Raji (cell line): ENCODE measurements around the gene CCDC13.

Experiments used
- POLR2A ChIP-seq: IDR thresholded peaks from 2 replicates; pipeline ENCODE4 v1.6.1; 2011; ENCODE audit warnings: low read depth, low read length, control low read depth; ENCODE audit not compliant: insufficient read depth

The CCDC13 gene

DNA sequence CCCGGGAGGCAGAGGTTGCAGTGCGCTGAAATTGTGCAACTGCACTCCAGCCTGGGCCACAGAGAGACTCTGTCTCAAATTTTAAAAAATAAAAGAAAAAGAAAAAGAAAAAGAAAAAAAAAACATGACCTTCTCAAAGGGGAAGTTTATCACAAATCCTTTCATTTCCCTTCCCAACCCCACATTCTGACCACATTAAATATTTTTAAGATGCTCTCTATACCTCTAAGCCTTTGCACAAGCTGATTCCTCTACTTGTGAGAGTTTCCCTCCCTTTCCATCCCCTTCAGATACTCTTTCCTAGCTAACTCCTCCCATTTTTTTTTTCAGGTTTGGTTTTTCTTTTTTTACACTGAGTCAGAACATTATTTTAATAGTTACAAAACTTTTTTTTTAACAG is 27.2 kb upstream of the CCDC13 start:
- no peak for TF ChIP-seq POLR2A

DNA sequence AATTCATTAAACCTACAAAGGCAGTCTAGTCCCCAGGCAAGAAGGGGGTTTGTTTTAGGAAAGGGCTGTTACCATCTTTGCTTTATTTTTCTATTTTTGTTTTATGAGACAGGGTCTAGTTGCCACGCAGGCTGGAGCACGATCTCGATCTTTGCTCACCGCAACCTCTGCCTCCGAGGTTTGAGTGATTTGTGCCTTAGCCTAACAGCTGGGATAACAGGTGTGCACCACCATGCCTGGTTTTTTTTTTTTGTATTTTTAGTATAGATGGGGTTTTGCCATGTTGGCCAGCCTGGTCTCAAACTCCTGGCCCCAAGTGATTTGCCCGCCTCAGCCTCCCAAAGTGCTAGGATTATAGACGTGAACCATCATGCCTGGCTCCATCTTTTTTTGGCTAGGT is 26.3 kb upstream of the CCDC13 start:
- TF ChIP-seq POLR2A = no peak

DNA sequence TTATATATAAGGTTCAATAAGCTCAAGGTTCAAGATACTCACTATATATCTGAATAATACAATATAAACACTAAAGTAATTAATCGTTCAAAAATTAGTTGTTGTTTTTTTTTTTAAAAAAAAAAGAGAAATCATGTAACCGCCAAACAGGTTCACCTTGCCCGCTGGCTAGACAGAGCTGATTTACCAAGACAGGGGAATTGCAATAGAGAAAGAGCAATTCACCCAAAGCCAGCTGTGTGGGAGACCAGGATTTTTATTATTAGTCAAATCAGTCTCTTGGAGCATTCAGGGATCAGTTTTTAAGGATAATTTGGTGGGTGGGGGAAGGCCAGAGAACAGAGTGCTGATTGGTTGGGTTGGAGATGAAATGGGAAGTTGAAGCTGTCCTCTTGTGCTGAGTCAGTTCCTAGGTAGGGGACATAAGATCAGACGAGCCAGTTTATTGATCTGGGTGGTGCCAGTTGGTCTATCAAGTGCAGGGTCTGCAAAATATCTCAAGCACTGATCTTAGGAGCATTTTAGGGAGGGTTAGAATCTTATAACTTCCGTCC is 23.4 kb upstream of the CCDC13 start:
- TF ChIP-seq POLR2A = no peak

DNA sequence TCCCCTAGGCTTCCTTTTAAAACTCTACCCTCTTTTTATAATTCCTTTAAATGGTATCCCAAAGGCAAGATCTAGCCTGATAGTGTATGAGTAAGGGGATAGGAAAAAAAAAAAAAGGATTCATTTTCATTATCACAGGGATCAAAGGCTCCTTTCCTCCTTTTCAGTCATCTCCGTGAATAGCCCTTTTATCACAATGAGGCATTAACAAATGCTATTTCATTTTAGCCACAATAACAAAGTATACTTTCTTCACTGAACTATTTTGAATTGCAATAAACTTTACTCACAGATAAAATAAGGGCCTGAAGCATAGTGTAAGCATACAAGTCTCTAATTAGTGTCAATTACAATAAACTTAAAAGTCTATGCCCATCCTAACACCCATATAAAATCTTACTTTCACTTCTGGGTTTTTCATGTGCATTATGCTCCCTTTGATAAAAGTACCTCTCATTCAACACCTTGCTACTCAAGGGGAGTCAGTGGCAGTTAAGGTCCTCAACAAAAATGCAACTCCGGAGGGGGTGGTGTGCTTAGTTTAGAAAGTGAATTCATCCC is 22.6 kb upstream of the CCDC13 start:
- no peak for TF ChIP-seq POLR2A

DNA sequence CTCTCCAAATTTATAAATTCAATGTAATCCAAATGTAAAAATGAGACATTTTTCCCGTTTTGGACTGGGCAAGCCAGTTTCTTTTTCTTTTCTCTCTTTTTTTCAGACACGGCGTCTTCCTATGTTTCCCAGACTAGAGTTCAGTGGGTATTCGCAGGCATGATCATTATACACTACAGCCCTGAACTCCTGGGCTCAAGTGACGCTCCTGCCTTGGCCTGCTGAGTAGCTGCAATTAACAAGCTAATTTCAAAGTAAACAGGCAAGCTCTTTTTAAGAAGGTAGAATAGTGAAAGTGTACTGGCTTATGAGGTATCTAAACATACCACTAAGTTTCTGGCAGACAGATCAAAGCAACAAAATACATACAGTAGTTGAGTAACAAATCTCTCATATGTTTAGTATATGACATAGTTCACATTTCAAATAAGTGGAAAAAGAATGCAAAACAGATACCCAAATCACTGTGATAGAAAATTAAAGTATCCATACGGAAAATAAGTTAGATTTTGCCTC is 17.7 kb upstream of the CCDC13 start:
- no peak for TF ChIP-seq POLR2A

DNA sequence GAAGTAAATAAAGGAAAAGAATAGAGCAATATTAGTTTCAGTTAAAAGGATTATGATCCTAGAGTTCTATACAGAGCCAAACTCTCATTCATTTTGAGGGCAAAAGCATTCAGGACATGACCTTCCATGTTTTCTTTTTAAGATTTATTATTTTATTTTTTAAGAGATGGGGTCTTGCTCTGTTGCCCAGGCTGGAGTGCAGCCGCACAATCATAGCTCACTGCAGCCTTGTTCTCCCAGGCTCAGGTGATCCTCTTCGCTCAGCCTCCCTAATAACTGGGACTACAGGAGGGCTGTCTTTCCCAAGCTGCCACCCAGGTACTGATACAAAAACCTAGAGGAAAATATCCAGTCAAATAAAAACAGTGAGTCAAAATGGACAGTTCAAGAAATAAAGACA is 13.6 kb upstream of the CCDC13 start:
- no peak for TF ChIP-seq POLR2A

DNA sequence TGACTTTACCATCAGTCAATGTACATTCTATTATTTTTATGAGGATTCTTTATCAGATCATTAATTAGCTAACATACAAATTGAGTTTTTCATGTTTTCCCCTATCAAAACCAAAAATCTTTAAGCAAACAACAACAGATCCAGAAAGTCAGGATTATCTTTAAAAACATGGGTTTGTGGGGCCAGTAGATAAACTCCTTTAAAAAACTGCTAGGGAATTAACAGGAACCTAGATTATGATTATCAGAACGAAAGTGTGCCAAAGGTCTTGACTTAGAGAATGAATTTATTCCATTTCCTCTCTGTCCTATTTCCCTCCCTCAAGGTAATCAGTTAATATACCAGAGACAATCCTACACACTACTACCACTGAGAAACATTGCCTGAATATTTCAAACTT is 13.2 kb upstream of the CCDC13 start:
- no peak for TF ChIP-seq POLR2A

DNA sequence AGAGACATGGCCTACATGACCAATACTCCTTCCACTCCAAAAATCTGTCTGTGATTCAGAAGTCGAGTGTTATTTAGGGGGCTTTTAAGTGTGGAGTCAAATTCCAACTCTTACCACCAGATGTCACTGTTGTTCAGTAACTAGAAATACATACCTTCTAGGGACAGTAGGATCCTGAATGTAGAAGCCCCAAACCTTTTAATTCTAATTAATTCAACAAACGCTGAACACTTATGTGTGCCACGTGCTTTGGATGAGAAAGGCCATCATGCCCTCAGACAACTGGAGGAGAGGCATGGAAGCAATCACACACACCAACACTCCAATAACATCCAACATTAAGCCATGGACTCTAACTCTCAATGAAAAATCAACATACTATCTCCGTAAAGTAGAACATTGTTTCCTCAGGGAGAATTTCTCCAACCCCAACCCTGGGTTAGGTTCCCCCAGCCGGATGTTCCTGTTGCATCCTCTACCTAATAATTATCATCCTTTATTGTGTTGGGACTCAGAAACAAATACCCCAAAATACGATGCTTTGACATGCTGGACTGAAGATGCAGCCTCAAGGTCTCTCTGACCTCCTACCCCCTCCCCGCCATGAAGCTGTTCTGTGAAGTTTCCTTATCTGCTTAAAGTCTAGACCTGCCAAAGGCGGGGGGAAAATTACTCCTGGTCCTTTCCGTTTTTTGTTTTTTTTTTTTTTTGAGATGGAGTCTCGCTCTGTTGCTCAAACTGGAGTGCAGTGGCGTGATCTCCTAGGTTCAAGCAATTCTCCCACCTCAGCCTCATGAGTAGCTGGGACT is 8.0 kb upstream of the CCDC13 start:
- no peak for TF ChIP-seq POLR2A

DNA sequence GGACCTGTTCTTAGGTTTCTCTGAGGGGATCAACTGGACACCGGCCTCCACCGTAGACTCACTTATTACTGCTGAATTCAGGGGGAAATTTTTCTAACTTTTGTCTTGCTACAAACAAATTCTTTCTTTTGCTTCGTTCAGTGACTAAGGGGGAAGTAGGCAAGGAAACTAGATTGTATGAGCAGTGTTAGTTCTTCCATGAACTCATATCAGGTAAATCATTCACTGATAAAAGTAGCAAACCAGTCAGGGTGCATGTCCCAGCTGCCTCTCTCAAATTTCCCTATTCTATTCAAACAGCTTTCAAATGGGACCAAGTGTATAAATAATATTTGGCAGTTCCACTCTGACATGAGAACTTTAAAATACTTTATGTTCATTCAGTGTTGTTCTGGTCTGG is 7.3 kb upstream of the CCDC13 start:
- no peak for TF ChIP-seq POLR2A

DNA sequence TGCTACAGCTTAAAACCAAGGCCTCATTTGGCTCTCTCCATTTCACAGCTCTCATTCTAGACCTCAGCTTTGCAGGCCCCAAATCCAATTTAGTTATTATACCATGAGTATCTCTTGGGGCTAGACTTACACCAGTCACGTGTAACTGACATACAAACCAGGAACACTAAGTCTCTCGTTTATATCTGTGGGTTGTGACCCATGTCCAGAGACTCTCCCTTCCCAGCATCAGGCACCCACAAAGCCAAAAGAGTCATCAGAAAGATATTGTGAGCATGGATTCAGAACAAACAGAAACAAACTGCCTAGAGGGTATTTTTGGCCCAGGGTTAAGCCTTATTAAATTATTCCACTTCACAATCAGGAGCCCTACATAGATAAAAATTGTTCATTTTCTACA is 5.6 kb upstream of the CCDC13 start:
- no peak for TF ChIP-seq POLR2A

DNA sequence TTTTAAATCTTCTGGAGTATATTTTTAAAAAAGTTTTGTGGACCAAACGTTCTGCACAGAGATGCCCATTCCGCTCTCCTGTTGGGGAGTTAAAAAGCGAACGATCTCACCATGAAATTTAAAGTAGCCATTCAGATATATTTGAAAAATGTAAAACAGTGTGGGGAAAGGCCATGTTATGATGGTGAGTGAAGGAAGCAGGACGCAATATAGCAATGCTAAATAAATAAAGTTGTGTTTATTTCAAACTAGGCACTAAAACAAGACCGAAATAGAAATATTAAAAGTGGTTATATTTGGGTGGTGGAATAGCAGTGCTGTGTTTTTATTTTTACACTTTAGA is 327 bp upstream of the CCDC13 start:
- no peak for TF ChIP-seq POLR2A

DNA sequence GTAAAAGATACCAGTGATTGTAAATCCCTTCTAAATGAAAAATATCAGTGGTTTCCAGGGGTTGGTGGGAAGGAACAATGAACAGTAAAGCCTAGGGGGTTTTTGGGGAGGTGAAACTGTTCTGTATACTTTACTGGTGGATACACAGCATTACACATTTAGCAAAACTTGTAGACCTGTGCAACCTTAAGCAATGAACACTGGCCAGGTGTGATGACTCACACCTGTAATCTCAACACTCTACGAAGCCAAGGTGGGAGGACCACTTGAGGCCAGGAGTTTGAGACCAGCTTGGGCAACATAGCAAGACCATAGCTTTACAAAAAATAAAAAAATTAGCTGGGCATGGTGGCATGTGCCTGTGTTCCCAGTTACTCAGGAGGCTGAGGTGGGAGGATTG is 1.8 kb downstream of the CCDC13 start:
- TF ChIP-seq POLR2A = no peak

DNA sequence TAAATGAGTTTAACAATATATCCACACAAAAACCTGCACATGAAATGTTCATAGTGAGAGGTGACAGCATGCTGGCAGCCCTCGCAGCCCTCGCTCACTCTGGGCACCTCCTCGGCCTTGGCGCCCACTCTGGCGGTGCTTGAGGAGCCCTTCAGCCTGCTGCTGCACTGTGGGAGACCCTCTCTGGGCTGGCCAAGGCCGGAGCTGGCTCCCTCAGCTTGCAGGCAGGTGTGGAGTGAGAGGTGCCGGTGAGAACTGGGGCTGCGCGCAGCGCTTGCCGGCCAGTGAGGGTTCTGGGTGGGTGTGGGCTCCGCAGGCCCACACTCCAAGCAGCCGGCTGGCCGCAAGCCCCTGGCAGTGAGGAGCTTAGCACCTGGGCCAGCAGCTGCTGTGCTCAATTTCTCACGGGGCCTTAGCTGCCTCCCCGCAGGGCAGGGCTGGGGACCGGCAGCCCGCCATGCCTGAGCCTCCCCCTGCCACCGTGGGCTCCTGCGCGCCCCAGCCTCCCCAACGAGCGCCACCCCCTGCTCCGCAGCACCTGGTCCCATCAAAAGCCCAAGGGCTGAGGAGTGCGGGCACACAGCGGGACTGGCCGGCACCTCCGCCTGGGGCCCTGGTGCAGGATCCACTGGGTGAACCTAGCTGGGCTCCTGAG is 3.4 kb downstream of the CCDC13 start:
- no peak for TF ChIP-seq POLR2A

DNA sequence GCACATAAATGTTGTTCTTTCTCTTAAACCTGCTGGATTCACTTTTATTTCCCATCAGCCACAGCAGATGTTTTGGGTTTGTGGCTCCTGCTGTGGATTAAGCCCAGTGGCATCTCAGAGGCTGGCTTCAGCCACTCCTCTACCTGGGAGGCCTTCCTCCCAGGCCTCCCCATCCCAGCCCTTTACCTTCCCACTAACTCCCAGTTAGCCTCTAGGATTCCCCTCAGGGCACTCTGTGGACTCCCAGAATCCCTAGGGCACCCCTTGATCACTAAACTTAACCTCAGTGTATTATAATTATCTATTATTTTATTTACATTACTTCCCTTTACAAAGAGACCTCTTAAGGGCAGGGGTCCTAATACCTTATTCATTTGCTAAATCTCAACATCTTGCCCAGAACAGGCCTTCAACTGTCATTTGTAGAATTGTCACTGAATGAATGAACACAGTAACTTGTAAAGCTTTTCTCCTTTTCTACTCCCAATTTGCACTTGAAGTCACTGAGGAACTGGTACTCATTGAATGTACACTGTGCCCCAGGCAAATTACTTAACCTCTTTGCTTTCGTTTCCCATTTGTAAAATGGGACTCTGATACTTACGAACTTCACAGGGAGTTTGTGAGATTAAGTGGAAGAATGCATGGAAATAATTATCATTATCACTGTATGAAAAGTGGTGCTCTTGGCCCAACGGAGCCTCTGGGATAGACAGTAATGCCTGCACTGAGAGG is 8.3 kb downstream of the CCDC13 start:
- TF ChIP-seq POLR2A = no peak

DNA sequence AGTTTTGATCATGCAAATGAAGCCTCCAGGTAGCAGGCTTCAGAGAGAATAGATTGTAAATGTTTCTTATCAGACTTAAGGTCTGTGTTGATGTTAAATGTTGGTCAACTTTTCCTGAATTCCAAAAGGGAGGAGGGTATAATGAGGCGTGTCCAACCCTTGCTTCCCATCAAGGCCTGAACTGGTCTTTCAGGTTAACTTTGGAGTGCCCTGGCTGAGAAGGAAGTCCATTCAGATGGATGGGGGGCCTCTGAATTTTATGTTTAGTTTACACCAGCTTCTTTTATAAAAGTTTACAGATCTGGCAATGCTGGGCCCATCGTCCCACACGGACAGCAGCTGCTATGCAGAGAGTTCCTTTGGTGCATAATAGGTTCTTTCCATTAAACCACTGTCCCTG is 8.9 kb downstream of the CCDC13 start:
- TF ChIP-seq POLR2A = no peak

DNA sequence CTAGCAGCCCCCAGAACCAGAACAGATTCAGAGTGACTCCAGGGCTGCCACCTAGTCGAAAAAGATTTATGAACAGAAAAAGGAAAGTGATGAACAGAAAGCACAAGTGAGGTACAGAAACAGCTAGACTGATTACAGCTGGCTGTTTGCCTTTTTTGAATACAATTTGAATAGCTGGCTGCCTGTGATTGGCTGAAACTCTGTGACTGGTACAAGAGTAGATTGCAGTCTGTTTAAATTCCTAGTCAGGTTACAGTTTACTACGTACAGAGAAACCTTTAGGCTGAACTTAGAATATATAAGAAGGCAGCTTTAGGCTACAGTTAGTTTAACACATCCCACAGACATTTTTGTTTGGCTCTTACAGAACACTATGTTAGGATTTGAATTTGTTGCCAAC is 10.0 kb downstream of the CCDC13 start:
- TF ChIP-seq POLR2A = no peak
